IPS-20b (cell line): Measurements from ENCODE around the gene KCNIP3.

Experiments used
- H3K27ac ChIP-seq: one replicate; pipeline ENCODE4 v1.5.1; 2013; ENCODE audit warnings: low read length
- H3K27me3 ChIP-seq: 2 replicates; pipeline ENCODE4 v1.6.1; 2013; ENCODE audit warnings: mild to moderate bottlenecking, low read length, inconsistent platforms; ENCODE audit not compliant: insufficient read depth
- H3K36me3 ChIP-seq: 2 replicates; pipeline ENCODE4 v1.6.1; 2013; ENCODE audit warnings: low read depth, mild to moderate bottlenecking, inconsistent platforms, low read length, moderate library complexity; ENCODE audit not compliant: insufficient read depth
- H3K4me1 ChIP-seq: 2 replicates; pipeline ENCODE4 v1.6.1; 2013; ENCODE audit warnings: mild to moderate bottlenecking, control low read depth, inconsistent platforms, low read length, moderate library complexity; ENCODE audit not compliant: insufficient read depth
- H3K4me3 ChIP-seq: 2 replicates; pipeline ENCODE4 v1.5.1; 2013; ENCODE audit warnings: mild to moderate bottlenecking, low read length, inconsistent platforms
- H3K9ac ChIP-seq: 2 replicates; pipeline ENCODE4 v1.6.1; 2013; ENCODE audit warnings: low read depth, mild to moderate bottlenecking, inconsistent platforms, low read length, moderate library complexity
- H3K9me3 ChIP-seq: 2 replicates; pipeline ENCODE4 v1.6.1; 2013; ENCODE audit warnings: mild to moderate bottlenecking, low read depth, low read length, inconsistent platforms; ENCODE audit not compliant: insufficient read depth

KCNIP3 gene

DNA sequence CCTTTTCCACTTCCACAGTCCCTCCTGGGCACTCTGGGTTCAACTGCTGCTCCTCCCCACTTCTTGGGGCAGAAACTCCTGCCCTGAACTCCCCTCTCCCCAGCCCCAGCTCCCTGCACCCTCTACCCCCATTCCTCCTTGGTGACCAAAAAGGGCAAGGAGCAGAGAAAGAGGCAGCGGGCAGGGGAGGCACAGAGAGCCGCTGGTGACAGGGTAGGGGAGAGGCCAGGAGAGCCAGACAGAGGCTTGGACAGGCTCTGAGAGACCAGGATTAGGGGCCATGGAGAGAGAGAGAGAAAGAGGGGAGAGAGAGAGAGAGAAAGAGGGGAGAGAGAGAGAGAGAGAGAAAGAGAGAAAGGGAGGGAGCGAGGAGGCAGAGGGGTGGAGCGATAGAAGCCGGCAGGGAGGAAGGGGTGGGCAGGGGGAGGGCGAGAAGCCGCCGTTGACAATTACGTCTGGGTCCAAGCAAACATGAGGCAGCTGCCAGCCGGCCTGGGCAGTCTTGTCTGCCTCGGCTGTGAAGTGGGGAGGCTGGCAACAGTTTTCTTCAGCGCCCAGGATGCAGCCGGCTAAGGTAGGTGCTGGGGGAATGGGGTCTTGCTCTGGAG, at the start of gene KCNIP3:
Gene KCNIP3 (plus strand): TSS at position 468 of the 608 bp plus-strand sequence. CDS start 92 bp downstream, at position 560.
- H3K4me1 ChIP-seq: peaks cover 3% of the 10 kb centered on the region; the same call in 1 of the 2 replicates
- H3K36me3 ChIP-seq: no peaks in the 10 kb centered on the region
- no peak within 1 kb of the TSS; the same call in 1 of the 2 replicates for H3K9ac ChIP-seq
- H3K27me3 ChIP-seq: peaks cover 9% of the 10 kb centered on the region
- H3K27ac ChIP-seq: no peak within 1 kb of the TSS
- peak within 1 kb of the TSS; percentile 54; the same call in 1 of the 2 replicates for H3K4me3 ChIP-seq
- H3K9me3 ChIP-seq: no peaks in the 10 kb centered on the region

- Histone ChIP-seq H3K9me3 (peaks cover 8% of the 10 kb centered on the region), H3K27me3 (no peaks in the 10 kb centered on the region), H3K4me3 (no peak overlapping the region), H3K4me1 (0 out of 2 replicates have a peak, but pooled peaks cover 4% of the 10 kb centered on the region), H3K36me3 (no peaks in the 10 kb centered on the region), H3K27ac (no peak overlapping the region), H3K9ac (no peak overlapping the region)
Observed at GRCh38 chr2:95258271-95258670, 38.9 kb upstream of the KCNIP3 start.

- Histone ChIP-seq H3K4me1 (0 out of 2 replicates have a peak, but pooled peaks cover 4% of the 10 kb centered on the region), H3K27ac (no peak overlapping the region), H3K36me3 (no peaks in the 10 kb centered on the region), H3K9ac (no peak overlapping the region), H3K4me3 (no peak overlapping the region), H3K9me3 (peaks cover 8% of the 10 kb centered on the region), H3K27me3 (no peaks in the 10 kb centered on the region)
Observed at GRCh38 chr2:95260028-95261023, 36.8 kb upstream of the KCNIP3 start.

DNA sequence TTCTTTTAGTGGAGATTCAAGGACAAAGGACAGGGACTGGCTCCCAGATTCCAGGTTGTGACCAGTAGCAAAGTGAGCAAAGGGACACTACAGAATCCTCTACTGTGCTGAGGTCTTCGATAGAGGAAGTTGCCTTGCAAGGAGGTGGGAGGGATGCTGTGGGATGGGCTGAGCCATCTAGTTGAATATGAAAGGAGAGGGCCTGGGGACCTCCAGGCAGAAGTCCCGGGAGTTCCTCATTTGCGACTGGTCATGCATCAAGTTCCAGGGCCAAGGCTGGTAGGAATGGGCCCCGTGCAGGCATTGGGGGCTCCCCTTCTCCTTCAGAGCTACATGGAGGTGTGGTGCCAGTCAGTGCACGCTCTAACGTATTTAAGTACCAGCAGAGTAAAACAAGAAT, 35.5 kb upstream of the KCNIP3 start:
- Histone ChIP-seq H3K9me3 (peaks cover 8% of the 10 kb centered on the region), H3K27ac (no peak overlapping the region), H3K27me3 (no peaks in the 10 kb centered on the region), H3K9ac (no peak overlapping the region), H3K4me3 (no peak overlapping the region), H3K4me1 (0 out of 2 replicates have a peak, but pooled peaks cover 4% of the 10 kb centered on the region), H3K36me3 (no peaks in the 10 kb centered on the region)

DNA sequence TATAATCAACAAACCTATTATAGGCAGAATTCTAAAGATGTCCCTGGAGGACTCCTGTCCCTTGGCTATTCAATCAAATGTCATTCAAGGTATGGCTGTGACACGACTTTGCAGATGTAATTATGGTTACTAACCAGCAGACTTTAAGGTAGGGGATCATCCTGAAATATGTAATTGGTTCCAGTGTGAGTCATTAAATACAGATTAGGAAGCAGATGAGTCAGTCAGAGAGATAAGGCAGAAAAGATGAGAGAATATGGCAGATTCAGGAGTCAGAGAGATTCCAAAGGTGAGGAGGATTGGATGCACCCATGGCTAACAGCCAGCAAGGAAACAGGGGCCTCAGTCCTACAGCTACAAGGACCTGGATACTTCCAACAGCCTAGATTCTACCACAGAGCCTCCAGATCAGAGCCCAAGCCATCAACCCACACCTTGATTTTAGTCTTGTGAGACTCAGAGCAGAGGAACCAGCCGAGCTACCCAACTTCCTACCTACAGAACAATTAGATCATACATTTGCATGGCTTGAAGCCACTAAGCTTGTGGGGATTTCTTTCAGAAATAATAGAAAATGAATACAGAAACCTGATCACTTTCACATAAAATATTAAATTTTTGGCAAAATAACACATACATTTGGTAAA, 34.1 kb upstream of the KCNIP3 start:
- Histone ChIP-seq H3K9me3 (peaks cover 6% of the 10 kb centered on the region), H3K36me3 (no peaks in the 10 kb centered on the region), H3K27ac (no peak overlapping the region), H3K27me3 (no peaks in the 10 kb centered on the region), H3K4me3 (no peak overlapping the region), H3K4me1 (0 out of 2 replicates have a peak, but pooled peaks cover 4% of the 10 kb centered on the region), H3K9ac (no peak overlapping the region)

DNA sequence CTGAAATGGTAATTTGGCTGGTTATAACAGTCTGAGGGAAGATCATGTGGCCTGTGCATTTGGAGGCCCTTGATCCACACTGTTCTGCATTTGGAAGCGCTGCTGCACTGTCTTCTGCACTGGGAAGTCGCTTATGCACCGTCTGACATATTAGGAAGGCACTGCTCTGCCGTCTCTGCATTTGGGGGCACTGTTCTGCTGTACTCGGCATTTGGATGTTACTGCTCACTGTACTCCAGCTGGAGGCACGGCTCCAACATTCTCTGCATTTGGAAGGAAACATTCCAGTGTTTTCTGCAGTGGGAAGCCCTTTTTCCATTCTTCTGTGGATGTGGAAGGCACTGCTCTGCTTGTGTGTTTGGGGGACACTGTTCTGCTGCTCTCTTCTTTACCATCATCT, 32.5 kb upstream of the KCNIP3 start:
- Histone ChIP-seq H3K36me3 (no peaks in the 10 kb centered on the region), H3K27me3 (no peaks in the 10 kb centered on the region), H3K9ac (no peak overlapping the region), H3K9me3 (no peaks in the 10 kb centered on the region), H3K4me1 (0 out of 2 replicates have a peak, but pooled peaks cover 4% of the 10 kb centered on the region), H3K27ac (no peak overlapping the region), H3K4me3 (no peak overlapping the region)

DNA sequence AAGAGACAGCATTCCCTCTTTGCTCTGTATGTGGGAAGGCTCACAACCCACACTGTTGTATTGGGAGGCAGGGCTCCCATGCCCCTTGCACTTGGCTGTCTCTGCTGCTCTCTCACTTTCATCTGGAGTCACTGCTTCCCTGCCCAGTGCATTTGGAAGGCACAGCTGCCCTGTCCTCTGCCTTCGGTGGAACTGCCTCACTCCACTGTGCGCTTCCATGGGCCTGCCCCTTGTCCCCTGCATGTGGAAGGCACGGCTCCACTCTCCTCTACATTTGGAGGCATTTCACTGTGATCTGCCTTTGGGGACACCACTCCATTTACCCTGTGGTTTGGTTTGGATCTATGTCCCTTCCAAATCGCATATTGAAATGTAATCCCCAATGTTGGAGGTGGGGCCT, 32.0 kb upstream of the KCNIP3 start:
- Histone ChIP-seq H3K27ac (no peak overlapping the region), H3K27me3 (no peaks in the 10 kb centered on the region), H3K4me3 (no peak overlapping the region), H3K9me3 (no peaks in the 10 kb centered on the region), H3K4me1 (0 out of 2 replicates have a peak, but pooled peaks cover 4% of the 10 kb centered on the region), H3K9ac (no peak overlapping the region), H3K36me3 (no peaks in the 10 kb centered on the region)

DNA sequence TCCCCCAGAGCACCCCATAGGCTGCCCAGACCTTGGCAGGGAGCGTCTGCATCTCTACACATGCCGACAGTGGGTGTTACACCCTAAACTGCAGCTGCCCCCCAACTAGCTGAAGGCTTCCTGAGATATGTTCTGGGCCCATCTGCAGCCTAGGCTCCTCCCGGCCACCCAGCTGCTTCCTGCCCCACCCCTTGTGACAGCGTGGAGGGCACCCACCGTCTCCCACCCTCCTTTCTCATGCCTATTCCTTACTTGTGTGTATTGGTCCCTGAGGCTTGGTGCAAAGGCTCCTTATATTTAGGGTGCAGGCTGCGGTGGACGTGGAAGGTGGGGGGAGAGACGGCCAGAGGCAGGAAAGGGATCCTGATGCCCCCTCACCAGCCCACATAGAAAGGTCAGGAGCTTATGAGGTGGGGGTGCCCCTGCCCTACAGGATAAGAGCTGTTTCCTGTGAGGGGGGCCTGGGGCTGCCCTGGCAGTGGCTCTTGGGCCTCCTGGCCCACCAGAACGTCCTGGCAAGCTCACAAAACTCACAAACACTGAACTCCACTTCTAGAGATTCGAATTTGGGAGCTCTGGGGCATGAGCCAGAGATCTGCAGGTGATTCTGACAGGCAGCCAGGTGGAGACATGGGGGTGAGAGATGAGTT, 30.2 kb upstream of the KCNIP3 start:
- Histone ChIP-seq H3K4me3 (no peak overlapping the region), H3K36me3 (no peaks in the 10 kb centered on the region), H3K27ac (no peak overlapping the region), H3K4me1 (0 out of 2 replicates have a peak, but pooled peaks cover 1% of the 10 kb centered on the region), H3K9me3 (no peaks in the 10 kb centered on the region), H3K9ac (no peak overlapping the region), H3K27me3 (no peaks in the 10 kb centered on the region)

- Histone ChIP-seq H3K27me3 (no peaks in the 10 kb centered on the region), H3K9me3 (no peaks in the 10 kb centered on the region), H3K4me1 (no peaks in the 10 kb centered on the region), H3K9ac (no peak overlapping the region), H3K4me3 (no peak overlapping the region), H3K27ac (no peak overlapping the region), H3K36me3 (no peaks in the 10 kb centered on the region)
Observed at GRCh38 chr2:95267458-95268210, 29.5 kb upstream of the KCNIP3 start.

DNA sequence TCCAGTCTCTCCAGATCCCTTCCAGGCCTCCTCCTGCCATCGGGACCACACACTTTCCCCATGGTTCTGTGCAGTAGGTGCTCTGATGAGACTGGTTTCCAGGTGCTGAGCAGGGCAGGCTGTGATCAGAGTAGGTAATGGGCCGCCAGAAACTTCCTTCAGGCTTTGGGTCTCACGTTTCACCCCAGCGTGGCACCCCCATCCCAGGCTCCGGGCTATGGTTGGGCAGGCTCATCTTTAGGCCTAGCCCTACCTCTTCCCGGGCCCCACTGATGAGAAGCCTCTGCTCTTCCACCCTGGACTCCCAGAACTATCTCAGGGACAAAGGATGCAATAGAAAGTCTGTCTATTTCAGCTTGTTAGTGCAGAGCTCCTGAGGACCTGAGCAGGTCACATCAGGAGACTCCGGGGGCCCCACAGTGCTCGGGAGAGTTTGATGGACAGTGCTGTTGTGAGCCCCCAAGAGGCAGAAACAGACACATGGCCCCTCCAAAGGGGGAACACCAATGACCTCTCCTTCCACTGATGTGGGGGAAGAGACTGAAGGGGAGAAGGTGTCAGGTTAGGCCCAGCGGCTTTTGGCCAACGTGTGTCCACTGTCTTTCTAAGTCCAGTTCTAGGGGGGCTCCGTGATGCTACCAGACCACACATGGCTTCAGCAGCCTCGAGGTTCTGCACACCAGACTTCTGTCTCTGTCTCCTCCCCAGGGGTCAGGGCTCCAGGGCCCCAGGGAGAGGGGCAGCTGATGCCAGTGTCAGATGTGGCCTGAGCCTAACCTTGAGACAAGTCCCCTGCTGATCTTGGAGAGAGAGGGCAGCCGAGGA, 28.7 kb upstream of the KCNIP3 start:
- Histone ChIP-seq H3K27me3 (no peaks in the 10 kb centered on the region), H3K9ac (no peak overlapping the region), H3K36me3 (no peaks in the 10 kb centered on the region), H3K4me1 (no peaks in the 10 kb centered on the region), H3K4me3 (no peak overlapping the region), H3K27ac (no peak overlapping the region), H3K9me3 (no peaks in the 10 kb centered on the region)
